HG03378 (cell line): ENCODE measurements around the gene ADD3.

ENCODE experiments used
- ATAC-seq: cut with Tn5 transposase; IDR thresholded peaks from one replicate; pipeline ENCODE4 v1.9.1; 2021; ENCODE audit warnings: mild to moderate bottlenecking, moderate library complexity; ENCODE audit not compliant: unreplicated experiment

The ADD3 gene

DNA sequence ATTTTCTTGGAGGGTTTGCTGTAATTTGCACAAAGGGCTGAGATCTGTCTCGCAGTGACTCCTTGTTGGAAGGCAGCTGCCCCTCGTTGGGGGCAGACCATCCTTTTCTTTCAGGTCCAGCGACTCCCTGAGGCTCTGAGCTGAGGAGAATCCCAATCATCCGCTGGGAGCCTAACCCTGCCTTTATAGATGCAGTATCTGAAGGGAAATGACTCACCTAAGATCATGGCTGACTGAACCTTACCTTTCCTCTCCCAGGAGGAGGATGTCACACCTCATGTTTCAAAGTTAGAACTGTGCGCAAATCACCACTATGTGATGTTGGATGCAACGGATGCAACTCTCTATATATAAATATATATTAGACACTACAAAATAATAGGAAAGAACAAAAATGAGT, 163.2 kb downstream of the ADD3 start:
- no peak for ATAC-seq

DNA sequence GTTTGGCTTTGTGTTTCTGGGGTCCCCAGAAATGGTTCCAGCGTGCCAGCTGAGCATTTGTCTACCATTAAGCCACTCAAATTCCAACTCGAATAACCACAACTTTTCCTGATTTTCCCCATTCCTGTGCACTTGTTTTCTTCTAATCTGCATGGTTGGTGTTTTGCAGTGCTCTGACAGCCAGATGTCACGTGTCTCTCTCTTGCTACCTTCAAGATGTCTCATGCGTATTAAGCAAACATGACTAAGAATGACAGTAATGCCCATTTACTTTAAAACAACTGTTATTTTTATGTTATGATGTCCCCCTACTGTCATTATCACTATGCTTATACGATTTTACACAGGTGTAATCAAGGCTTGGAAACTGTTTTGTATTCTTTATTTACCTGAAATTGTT, 164.4 kb downstream of the ADD3 start:
- no peak for ATAC-seq

DNA sequence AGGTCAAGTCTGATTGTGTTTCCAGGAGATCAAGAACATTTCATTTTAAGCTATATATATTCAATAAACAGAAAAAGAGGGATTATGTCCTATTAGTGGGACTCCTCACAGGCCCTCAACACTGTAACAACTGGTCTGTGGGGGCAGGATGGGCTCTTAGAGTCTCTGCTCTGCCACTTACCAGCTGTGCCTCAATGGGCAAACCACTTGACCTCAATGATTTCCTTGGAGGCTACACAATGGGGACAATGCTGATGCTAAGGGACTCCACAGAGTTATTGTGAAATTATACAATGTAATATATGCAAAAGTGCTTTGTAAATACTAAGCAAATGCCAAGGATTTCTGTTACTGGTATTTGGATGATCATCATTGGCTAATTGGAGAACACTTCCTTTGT, 166.4 kb downstream of the ADD3 start:
- no peak for ATAC-seq

DNA sequence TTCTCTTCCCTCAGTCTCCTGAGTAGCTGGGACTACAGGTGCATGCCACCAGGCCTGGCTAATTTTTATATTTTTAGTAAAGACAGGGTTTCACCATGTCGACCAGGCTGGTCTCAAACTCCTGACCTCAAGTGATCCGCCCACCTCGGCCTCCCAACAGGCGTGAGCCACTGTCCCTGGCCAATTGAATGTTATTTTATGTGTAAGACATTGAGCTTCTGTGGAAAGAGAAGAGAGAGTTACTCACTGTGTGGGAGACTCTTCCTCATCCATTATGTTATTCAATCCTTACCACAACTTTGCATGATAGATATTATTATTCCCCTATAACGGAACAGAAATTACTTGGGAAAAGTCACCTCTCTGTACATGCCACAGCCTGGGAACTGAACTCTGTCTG, 167.0 kb downstream of the ADD3 start:
- no peak for ATAC-seq

DNA sequence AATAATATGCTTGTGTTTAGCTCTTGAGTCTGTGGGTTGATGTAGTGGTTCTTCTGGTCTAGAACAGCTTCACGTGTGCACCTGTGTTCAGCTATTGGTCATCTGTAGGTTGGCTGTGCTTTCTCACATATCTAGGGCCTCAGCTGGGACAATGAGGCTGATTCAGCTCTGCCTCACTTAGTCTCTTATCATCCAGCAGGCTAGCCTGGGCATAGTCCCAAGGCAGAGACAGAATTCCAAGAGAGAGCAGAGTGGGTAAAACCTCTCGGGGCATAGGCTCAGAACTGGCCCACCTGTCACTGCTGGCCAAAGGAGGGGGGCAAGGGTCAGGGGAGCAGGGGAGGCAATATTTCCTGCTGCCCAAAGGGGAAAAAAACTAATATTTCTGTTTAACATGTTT, 167.6 kb downstream of the ADD3 start:
- ATAC-seq, result no peak

DNA sequence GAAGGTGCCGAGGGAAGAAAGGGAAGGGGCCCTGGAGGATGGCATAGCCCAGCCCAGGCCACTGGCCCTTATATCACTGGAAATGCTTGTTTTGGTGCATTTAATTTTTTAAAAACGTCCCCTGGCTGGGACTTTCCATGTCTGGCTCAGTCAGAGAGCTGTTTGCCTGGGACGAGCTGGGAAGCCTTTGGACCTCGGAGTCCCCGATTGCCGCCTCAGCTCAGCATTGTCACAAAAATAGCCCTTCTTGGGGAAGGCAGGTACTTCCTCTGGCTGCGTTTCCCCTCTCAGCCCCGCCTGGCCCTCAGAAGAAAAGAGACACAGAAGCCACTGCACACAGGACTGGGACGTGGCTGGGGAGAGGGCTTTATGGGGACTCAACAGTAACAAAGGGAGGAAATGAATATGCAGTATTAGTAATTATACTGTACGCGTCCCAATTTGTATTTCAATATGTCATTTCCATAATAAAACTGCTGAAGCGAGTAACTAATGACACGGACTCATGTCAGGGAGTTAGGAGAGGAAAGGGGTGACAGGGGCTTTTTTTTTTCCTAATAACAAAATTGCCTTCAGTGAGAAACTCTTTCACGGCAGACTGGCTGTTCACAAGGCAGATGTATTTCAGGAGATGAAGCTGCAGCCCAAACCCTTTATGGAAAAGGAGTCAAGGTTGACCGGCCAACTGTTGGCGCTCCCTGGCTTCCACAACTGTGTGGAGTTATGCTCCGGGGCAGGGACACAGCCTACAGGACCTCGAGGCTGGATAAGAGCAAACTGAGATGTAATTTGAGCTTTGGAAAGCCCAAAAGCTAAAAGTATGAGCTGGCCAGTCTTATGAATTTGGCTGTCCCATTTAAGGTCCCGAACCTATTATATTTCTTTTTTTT, 168.6 kb downstream of the ADD3 start:
- ATAC-seq, result no peak

DNA sequence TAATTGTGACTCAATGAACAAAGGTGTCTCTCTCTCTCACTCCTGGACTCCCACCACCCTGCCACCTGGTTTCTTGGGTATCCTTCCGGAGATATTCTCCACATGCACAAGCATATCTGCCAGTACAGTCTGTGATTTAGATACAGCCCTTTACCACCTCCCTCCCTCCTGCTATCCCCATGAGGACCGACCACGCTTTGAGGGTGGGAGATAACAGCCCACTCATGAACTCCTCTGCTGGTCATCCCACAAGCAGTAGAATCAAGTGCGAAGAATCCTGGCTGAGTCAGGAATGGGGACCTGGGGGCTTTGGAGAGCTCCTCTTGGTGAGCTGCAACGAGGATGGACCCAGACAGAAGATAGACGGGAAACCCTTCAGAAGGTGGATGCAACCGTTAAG, 171.4 kb downstream of the ADD3 start:
- no peak for ATAC-seq

DNA sequence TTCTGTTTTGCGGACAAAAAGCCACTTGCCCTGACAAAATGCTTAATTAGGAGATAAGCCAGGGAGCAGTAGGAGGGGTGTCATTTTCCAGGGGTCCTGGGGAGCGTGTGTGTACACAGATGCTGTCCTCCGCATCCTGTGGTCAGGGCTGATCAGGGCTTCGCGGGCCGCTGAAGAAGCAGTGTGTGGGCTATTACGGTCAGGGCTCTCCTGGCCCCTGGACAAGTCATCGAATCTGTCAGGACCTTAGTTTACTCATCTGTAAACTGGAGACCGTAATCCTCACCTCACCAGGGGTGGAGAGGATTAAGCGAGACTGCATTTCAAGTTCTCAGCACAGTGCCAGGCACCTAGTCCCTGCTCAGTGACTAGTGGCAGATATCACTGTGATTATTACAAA, 173.7 kb downstream of the ADD3 start:
- ATAC-seq, result no peak

DNA sequence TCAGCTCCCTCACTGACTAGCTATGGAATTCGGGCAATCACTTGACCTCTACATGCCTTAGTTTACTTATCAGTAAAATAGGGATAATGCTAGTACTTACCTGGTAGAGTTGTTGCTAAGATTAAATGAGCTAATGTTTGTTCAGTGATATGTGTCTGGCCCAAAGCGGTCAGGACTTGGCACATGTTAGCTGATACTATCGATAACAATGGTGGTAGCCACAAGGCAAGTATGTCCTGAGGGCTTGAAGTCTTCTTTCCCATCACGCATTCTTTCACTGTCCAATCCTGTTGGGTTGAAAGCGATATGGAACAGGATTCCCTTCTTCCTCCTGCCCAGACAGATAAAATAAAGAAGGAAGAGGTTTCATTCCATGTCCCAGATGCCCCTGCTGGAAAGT, 174.1 kb downstream of the ADD3 start:
- ATAC-seq, result no peak

DNA sequence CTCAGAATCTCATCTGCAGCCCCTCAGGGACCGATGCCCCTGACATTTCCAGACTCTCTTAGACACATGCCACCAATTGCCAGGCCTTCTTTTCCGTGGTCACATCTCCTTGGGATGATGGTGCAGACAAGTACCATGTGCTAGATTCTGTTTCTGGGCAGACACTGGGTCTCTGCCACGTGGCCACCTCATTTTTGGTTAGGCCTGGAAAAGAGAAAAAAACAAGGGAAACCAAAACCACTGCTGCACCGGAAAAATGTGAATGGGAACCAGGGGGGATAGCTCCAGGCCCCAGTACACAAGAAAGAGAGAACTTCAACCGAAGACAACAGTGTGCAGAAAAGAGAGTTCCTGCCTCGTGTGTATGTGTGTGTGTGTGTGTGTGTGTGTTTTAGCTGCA, 176.6 kb downstream of the ADD3 start:
- no peak for ATAC-seq
